ENCODE data around the gene INMT.

GRCh38 chr7:30800785-30801252, 48.9 kb downstream of the INMT start:
- TF ChIP-seq, protein P1, sequence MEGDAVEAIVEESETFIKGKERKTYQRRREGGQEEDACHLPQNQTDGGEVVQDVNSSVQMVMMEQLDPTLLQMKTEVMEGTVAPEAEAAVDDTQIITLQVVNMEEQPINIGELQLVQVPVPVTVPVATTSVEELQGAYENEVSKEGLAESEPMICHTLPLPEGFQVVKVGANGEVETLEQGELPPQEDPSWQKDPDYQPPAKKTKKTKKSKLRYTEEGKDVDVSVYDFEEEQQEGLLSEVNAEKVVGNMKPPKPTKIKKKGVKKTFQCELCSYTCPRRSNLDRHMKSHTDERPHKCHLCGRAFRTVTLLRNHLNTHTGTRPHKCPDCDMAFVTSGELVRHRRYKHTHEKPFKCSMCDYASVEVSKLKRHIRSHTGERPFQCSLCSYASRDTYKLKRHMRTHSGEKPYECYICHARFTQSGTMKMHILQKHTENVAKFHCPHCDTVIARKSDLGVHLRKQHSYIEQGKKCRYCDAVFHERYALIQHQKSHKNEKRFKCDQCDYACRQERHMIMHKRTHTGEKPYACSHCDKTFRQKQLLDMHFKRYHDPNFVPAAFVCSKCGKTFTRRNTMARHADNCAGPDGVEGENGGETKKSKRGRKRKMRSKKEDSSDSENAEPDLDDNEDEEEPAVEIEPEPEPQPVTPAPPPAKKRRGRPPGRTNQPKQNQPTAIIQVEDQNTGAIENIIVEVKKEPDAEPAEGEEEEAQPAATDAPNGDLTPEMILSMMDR (IDR thresholded peaks at IDR 0.05; ENCODE audit: low read depth, low read length, poor library complexity, severe bottlenecking) = peak; percentile 87
- TF ChIP-seq EZH2phosphoT487 (IDR thresholded peaks at IDR 0.05; ENCODE audit: borderline replicate concordance, low read length) = no peak

Measured in DOHH2 (cell line).